ENCODE data around the gene CUX1. TPM values are rescaled to one million over a fixed set of nuclear protein-coding genes. Genes with fewer than 3 reads are reported as not detected.

The CUX1 gene
- total and polyA plus RNA-seq, 2 of the 13 experiments (the other 11 are each of a cell fraction or from before 2014, with no cell fraction given): 13.7 to 14.9 TPM

GRCh38 chr7:101995121-101995520, 177.7 kb downstream of the CUX1 start:
- Histone ChIP-seq H3K79me2 (ENCODE audit: insufficient read depth, low read length) (no peaks in the 10 kb centered on the region), H3K36me3 (replicated peaks in 1 of 2; ENCODE audit: control insufficient read depth in 1 of 2, insufficient read depth in 2 of 2, low read length in 2 of 2) (peaks cover 2% of the 10 kb centered on the region in 2 experiments; a peak in 1 of 5 replicates), H3K27ac (ENCODE audit: extremely low read length, insufficient read depth, low read length) (no peak overlapping the region), H3K4me2 (ENCODE audit: low read depth, low read length) (no peak overlapping the region), H3K9me3 (ENCODE audit: low read length) (no peaks in the 10 kb centered on the region), H2AFZ (ENCODE audit: low read length) (no peak overlapping the region), H3K27me3 (ENCODE audit: control insufficient read depth in 1 of 2, insufficient read depth in 2 of 2, low read length in 2 of 2) (no peaks in the 10 kb centered on the region), H3K4me3 (replicated peaks in 1 of 3; ENCODE audit: insufficient read depth in 1 of 3, low read depth in 2 of 3, low read length in 3 of 3) (no peak overlapping the region), H3K9ac (ENCODE audit: insufficient read depth, low read depth, low read length) (no peak overlapping the region), H4K20me1 (ENCODE audit: insufficient read depth, low read length) (0 out of 2 replicates have a peak, but pooled peaks cover 7% of the 10 kb centered on the region), H3K4me1 (ENCODE audit: insufficient read depth, low read length) (peaks cover 14% of the 10 kb centered on the region)
- WGBS (ENCODE audit: low lambda C conversion rate): 99% methylated on average over 4 of the region's 5 CpGs
- ATAC-seq: no peak
- intact Hi-C loops (cut with micrococcal nuclease; ENCODE audit: unreplicated experiment) (no loop called here), in situ Hi-C loops (cut with HindIII; ENCODE audit: extremely low pct_ligation_motif_present, low pct_unique_long_range_greater_than_20kb) (no loop called here)
- TF ChIP-seq MBNL3 (CRISPR knock-in tag; conservative IDR thresholded peaks at IDR 0.05) (no peak), ZNF670 (CRISPR knock-in tag; IDR thresholded peaks at IDR 0.05; ENCODE audit: borderline replicate concordance) (no peak), ZNF772 (CRISPR knock-in tag; IDR thresholded peaks at IDR 0.05) (no peak), YEATS4 (CRISPR knock-in tag; IDR thresholded peaks at IDR 0.05; ENCODE audit: borderline replicate concordance) (no peak), DPF2 (CRISPR knock-in tag; IDR thresholded peaks at IDR 0.05; ENCODE audit: borderline replicate concordance, low read depth) (no peak), ZNF83 (CRISPR knock-in tag; IDR thresholded peaks at IDR 0.05; ENCODE audit: borderline replicate concordance) (no peak), BORCS8-MEF2B (CRISPR knock-in tag; IDR thresholded peaks at IDR 0.05) (no peak), ZNF274 (CRISPR knock-in tag; IDR thresholded peaks at IDR 0.05) (no peak), ZSCAN12 (CRISPR knock-in tag; IDR thresholded peaks at IDR 0.05) (no peak), MAFF (IDR thresholded peaks at IDR 0.05; ENCODE audit: low read depth, low read length) (no peak), ZNF234 (CRISPR knock-in tag; conservative IDR thresholded peaks at IDR 0.05) (no peak), DR1 (CRISPR knock-in tag; IDR thresholded peaks at IDR 0.05) (no peak), CREB1 (IDR thresholded peaks at IDR 0.05) (no peak), CREB1 (CRISPR knock-in tag; IDR thresholded peaks at IDR 0.05) (no peak)
- BruUV-seq (replicated peaks): no TSS peak
- CTCF ChIA-PET (ENCODE audit: low intra/inter-chr PET ratio, low total read pairs): no interaction called here
- FAIRE-seq: no peak
- POLR2A ChIA-PET: interaction anchor here (0.6 kb wide), 1 partner anchor 11 kb away, joined by 4 read pairs; no protein-coding TSS in a partner anchor
- DNase-seq (ENCODE audit: low spot score): no peak
